HepG2 (cell line): ENCODE data around the gene CHST14. TPM values are rescaled to one million over a fixed set of nuclear protein-coding genes. Genes with fewer than 3 reads are reported as not detected.
"Not testable (repeated sequence)": the region's sequence is repeated elsewhere in the genome, so short reads cannot be mapped to it uniquely, and the experiment has no call there.

Source experiments
- ATAC-seq: fragments of 200-7000 bp; cut with Tn5 transposase; 3 replicates; pipeline ENCODE4 v1.9.1; 2020; ENCODE audit warnings: mild to moderate bottlenecking, moderate library complexity
- BruUV-seq: library from RNA; stranded (reverse); fragments of 400-500 nt; replicated peaks from 2 replicates; lab custom pipeline; 2021; lab: Mats Ljungman, UMichigan
- CTCF ChIA-PET: fragments of 300-600 bp; formaldehyde crosslinking; extraction: SDS; loops from one replicate; lab custom pipeline; 2021; ENCODE audit warnings: low total read pairs, inconsistent platforms, low intra/inter-chr PET ratio; lab: Yijun Ruan, JAX
- POLR2A ChIA-PET: fragments of 350-600 bp; sonication (Branson Sonifier 250); formaldehyde crosslinking; loops from one replicate; lab custom pipeline; 2020; ENCODE audit warnings: antibody characterized with exemption, inconsistent platforms; lab: Yijun Ruan, JAX
- DNase-seq: peaks from one replicate; pipeline ENCODE4 v3.0.0-alpha.2; 2015; ENCODE audit warnings: low spot score
- FAIRE-seq: peaks from 3 replicates; lab custom pipeline; 2011; peaks lifted over from hg19 to GRCh38; lab: Jason Lieb, UNC
- H2AFZ ChIP-seq: one replicate; pipeline ENCODE4 v1.6.1; 2011; ENCODE audit warnings: low read length, inconsistent platforms
- H3K27ac ChIP-seq: fragments of 300-600 bp; 3 replicates; pipeline ENCODE4 v1.8.0; 2011; ENCODE audit warnings: mixed run types, mild to moderate bottlenecking, mixed read lengths, low read length, inconsistent platforms; ENCODE audit not compliant: insufficient read depth; ENCODE audit errors: extremely low read length
- H3K27me3 ChIP-seq, 2 experiments: fragments of 200-600 bp in 1 of 2; 2 replicates in 1 of 2; 3 replicates in 1 of 2; pipeline versions ENCODE4 v1.6.0 to v1.8.0; 2011; ENCODE audit warnings: low read length in 2 of 2, mild to moderate bottlenecking in 2 of 2, moderate library complexity in 2 of 2, inconsistent platforms in 1 of 2; ENCODE audit not compliant: insufficient read depth in 2 of 2, control insufficient read depth in 1 of 2
- H3K36me3 ChIP-seq, 2 experiments: fragments of 200-600 bp in 1 of 2; replicated peaks in 1 of 2; 2 replicates in 1 of 2; 3 replicates in 1 of 2; pipeline versions ENCODE4 v1.5.1 to v1.8.0; 2011; ENCODE audit warnings: low read length in 2 of 2, inconsistent platforms in 1 of 2; ENCODE audit not compliant: insufficient read depth in 2 of 2, control insufficient read depth in 1 of 2
- H3K4me1 ChIP-seq: 2 replicates; pipeline ENCODE4 v1.5.1; 2012; ENCODE audit warnings: low read length, inconsistent platforms; ENCODE audit not compliant: insufficient read depth
- H3K4me2 ChIP-seq: 2 replicates; pipeline ENCODE4 v1.6.0; 2011; ENCODE audit warnings: low read depth, low read length, inconsistent platforms
- H3K4me3 ChIP-seq, 3 experiments: fragments of 200-600 bp in 1 of 3; sonication (generic), shearing (Covaris generic) in 1 of 3; replicated peaks in 1 of 3; 2 replicates each; pipeline ENCODE4 v1.5.1; 2011 to 2016; ENCODE audit warnings: low read length in 3 of 3, inconsistent platforms in 2 of 3, low read depth in 2 of 3, mild to moderate bottlenecking in 2 of 3, control low read depth in 1 of 3, mixed read lengths in 1 of 3; ENCODE audit not compliant: insufficient read depth in 1 of 3
- H3K79me2 ChIP-seq: one replicate; pipeline ENCODE4 v1.6.1; 2011; ENCODE audit warnings: low read length, inconsistent platforms; ENCODE audit not compliant: insufficient read depth
- H3K9ac ChIP-seq: 2 replicates; pipeline ENCODE4 v1.6.0; 2011; ENCODE audit warnings: mild to moderate bottlenecking, low read depth, low read length, inconsistent platforms; ENCODE audit not compliant: insufficient read depth
- H3K9me3 ChIP-seq: 2 replicates; pipeline ENCODE4 v1.5.1; 2012; ENCODE audit warnings: mild to moderate bottlenecking, low read length
- H4K20me1 ChIP-seq: 2 replicates; pipeline ENCODE4 v1.6.0; 2011; ENCODE audit warnings: inconsistent platforms, mild to moderate bottlenecking, low read length, moderate library complexity; ENCODE audit not compliant: insufficient read depth
- ZNF547 ChIP-seq: sonication (generic); formaldehyde crosslinking; IDR thresholded peaks from 2 replicates; pipeline ENCODE4 v1.5.1; 2020; ENCODE audit warnings: mild to moderate bottlenecking, missing genetic modification reagents
- WGBS: methylation state at CpG from one replicate; pipeline ENCODE4 v1.1.6; 2017; ENCODE audit warnings: low lambda C conversion rate; 5-methylcytosine and 5-hydroxymethylcytosine counted together
- in situ Hi-C: cut with HindIII; loops from 2 replicates; pipeline ENCODE4 v1.10.0; 2017; ENCODE audit warnings: low pct_unique_long_range_greater_than_20kb; ENCODE audit not compliant: extremely low pct_ligation_motif_present
- intact Hi-C: fragments of 100-400 bp; cut with micrococcal nuclease; formaldehyde crosslinking; loops from one replicate; pipeline ENCODE4 v1.10.0; 2022; ENCODE audit not compliant: unreplicated experiment
- polyA plus RNA-seq, 8 experiments: library from polyadenylated mRNA; depleted of rRNA in 3 of 8; stranded (reverse) in 7 of 8; unstranded in 1 of 8; fragments of >200 nt; fragmentation: Illumina TruSeq in 4 of 8; extraction: Trizol in 4 of 8; gene quantifications; 2 replicates each; pipeline versions ENCODE4 v1.2.1 to v1.2.3, GENCODE V29; 2011 to 2016; ENCODE audit warnings: low read depth in 4 of 8, missing spikeins in 1 of 8, mixed read lengths in 1 of 8; ENCODE audit not compliant: insufficient read depth in 1 of 8
- total RNA-seq, 5 experiments: library from RNA; depleted of rRNA; stranded (reverse); fragments of >200 nt; fragmentation: Illumina TruSeq; extraction: Trizol; gene quantifications; 2 replicates each; pipeline ENCODE4 v1.2.3, GENCODE V29; 2016; ENCODE audit warnings: low read depth in 1 of 5
- TF ChIP-seq, protein P1 (sequence below): sonication (generic); formaldehyde crosslinking; IDR thresholded peaks from 2 replicates; pipeline ENCODE4 v1.5.1; 2020; ENCODE audit warnings: mild to moderate bottlenecking, missing genetic modification reagents, moderate library complexity

The CHST14 gene
- total and polyA plus RNA-seq, 2 of the 13 experiments (the other 11 are each of a cell fraction or from before 2014, with no cell fraction given), result 8.9 to 12.4 TPM

DNA sequence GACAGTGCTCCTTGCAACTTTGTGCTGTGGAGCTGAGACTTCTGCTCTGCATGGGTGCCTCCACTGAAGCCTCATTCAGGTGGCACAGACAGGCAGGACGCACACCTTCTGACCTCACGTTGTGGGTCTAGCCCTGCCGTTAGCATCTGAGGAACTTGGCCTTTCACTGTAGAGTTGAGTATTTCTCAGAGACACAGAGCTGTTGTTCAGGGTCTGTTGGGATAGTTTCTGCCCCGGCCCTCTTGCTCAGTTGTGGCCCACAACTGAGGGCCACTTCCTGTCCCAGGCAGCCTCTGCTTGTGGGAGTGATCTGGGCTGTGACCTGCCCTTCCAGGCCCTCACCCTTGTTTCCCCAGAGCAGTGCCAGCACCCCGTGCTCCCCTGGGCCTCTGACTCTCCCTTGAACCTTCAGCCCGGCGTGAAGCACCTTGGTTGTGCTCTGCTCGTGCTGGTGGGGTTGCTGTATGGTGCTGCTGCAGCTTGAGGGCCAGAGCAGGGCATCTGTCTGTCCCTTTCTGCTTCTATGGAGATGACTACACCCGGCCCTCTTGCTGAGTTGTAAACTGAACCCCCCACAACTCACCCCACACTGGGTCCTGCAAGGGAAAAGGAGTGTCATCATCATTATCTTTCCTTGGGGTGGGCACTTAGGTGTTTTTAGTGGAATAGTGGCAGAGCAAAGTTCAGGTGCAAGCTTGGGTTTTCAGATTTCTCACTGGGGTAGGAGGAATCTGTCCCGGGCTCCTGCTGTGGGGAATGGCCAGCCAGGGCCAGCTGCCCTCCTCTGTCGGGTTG lies 18.3 kb upstream of the CHST14 start:
- intact Hi-C loops (no loop called here), in situ Hi-C loops (no loop called here)
- no peaks in the 10 kb centered on the region for H3K9me3 ChIP-seq
- peaks cover 93% of the 10 kb centered on the region for H3K4me1 ChIP-seq
- POLR2A ChIA-PET, result interaction anchor here (0.9 to 1.5 kb wide), 3 partner anchors 12 to 47 kb away, joined by 3 to 5 read pairs (median 3); partner anchors contain the start of genes BAHD1 and IVD
- TF ChIP-seq ZNF547 (CRISPR knock-in tag), result no peak
- TF ChIP-seq, protein P1, sequence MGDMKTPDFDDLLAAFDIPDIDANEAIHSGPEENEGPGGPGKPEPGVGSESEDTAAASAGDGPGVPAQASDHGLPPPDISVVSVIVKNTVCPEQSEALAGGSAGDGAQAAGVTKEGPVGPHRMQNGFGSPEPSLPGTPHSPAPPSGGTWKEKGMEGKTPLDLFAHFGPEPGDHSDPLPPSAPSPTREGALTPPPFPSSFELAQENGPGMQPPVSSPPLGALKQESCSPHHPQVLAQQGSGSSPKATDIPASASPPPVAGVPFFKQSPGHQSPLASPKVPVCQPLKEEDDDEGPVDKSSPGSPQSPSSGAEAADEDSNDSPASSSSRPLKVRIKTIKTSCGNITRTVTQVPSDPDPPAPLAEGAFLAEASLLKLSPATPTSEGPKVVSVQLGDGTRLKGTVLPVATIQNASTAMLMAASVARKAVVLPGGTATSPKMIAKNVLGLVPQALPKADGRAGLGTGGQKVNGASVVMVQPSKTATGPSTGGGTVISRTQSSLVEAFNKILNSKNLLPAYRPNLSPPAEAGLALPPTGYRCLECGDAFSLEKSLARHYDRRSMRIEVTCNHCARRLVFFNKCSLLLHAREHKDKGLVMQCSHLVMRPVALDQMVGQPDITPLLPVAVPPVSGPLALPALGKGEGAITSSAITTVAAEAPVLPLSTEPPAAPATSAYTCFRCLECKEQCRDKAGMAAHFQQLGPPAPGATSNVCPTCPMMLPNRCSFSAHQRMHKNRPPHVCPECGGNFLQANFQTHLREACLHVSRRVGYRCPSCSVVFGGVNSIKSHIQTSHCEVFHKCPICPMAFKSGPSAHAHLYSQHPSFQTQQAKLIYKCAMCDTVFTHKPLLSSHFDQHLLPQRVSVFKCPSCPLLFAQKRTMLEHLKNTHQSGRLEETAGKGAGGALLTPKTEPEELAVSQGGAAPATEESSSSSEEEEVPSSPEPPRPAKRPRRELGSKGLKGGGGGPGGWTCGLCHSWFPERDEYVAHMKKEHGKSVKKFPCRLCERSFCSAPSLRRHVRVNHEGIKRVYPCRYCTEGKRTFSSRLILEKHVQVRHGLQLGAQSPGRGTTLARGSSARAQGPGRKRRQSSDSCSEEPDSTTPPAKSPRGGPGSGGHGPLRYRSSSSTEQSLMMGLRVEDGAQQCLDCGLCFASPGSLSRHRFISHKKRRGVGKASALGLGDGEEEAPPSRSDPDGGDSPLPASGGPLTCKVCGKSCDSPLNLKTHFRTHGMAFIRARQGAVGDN, result peak; percentile 36; the same call in 1 of the 2 replicates
- peak overlapping the region; percentile 54 for H3K4me2 ChIP-seq
- H3K4me3 ChIP-seq, result peak overlapping the region in 1 of 3 experiments; percentile 37; a peak in 1 of 6 replicates
- 34% methylated on average over 3 of the region's 11 CpGs for whole genome bisulfite sequencing
- no peak for DNase-seq
- no peak overlapping the region for H2AFZ ChIP-seq
- H3K79me2 ChIP-seq, result peaks cover 62% of the 10 kb centered on the region
- H3K36me3 ChIP-seq, result no peaks in the 10 kb centered on the region
- peak; percentile 56 for ATAC-seq
- no TSS peak for BruUV-seq
- FAIRE-seq, result no peak
- no peak overlapping the region for H3K9ac ChIP-seq
- H3K27me3 ChIP-seq, result no peaks in the 10 kb centered on the region
- H3K27ac ChIP-seq, result peak overlapping the region; percentile 43
- CTCF ChIA-PET, result no interaction called here
- peaks cover 21% of the 10 kb centered on the region; the same call in 1 of the 2 replicates for H4K20me1 ChIP-seq

DNA sequence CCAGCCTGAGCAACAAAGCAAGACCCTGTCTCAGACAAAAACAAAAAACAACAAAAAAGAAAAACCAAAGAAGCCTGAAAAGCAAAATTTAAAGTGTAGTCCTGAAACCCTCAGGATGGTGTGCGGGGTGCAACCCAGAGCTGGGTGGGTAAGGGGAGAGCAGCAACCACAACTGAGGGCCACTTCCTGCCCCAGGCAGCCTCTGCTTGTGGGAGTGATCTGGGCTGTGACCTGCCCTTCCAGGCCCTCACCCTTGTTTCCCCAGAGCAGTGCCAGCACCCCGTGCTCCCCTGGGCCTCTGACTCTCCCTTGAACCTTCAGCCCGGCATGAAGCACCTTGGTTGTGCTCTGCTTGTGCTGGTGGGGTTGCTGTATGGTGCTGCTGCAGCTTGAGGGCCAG lies 16.8 kb upstream of the CHST14 start:
- Histone ChIP-seq H3K4me1 (peaks cover 81% of the 10 kb centered on the region), H3K79me2 (peaks cover 55% of the 10 kb centered on the region), H4K20me1 (peaks cover 21% of the 10 kb centered on the region; the same call in 1 of the 2 replicates)
- ATAC-seq, H3K9ac ChIP-seq, H3K9me3 ChIP-seq, BruUV-seq, H3K27ac ChIP-seq, FAIRE-seq, H3K4me3 ChIP-seq, H3K4me2 ChIP-seq, DNase-seq, H3K27me3 ChIP-seq, POLR2A ChIA-PET, CTCF ChIA-PET, H3K36me3 ChIP-seq, intact Hi-C loops, H2AFZ ChIP-seq, in situ Hi-C loops: not testable (repeated sequence)
- 100% methylated on average over 1 of the region's 3 CpGs for WGBS
